GM06990 (cell line): ENCODE data around the gene RNF11.
A peak's percentile ranks its signal among the peaks of the same experiment; 100 is the strongest.

ENCODE experiments used
- DNase-seq: peaks from one replicate; pipeline ENCODE4 v3.0.0-alpha.2; 2011; ENCODE audit not compliant: insufficient read length; ENCODE audit errors: extremely low read depth
- H3K27me3 ChIP-seq: replicated peaks from 2 replicates; pipeline ENCODE4 v1.6.0; 2011; ENCODE audit warnings: low read length; ENCODE audit not compliant: control insufficient read depth, insufficient read depth
- H3K36me3 ChIP-seq: 2 replicates; pipeline ENCODE4 v1.5.1; 2011; ENCODE audit warnings: low read length; ENCODE audit not compliant: control insufficient read depth, insufficient read depth
- H3K4me3 ChIP-seq: replicated peaks from 2 replicates; pipeline ENCODE4 v1.5.1; 2011; ENCODE audit warnings: low read depth, mild to moderate bottlenecking, control low read depth, low read length
- CTCF ChIP-seq: IDR thresholded peaks from 2 replicates; pipeline ENCODE4 v1.5.1; 2011; ENCODE audit warnings: low read length, control low read depth, mild to moderate bottlenecking, inconsistent platforms; ENCODE audit not compliant: insufficient read depth, poor library complexity, severe bottlenecking

RNF11 gene

GRCh38 chr1:51295926-51296325 is 59.9 kb downstream of the RNF11 start:
- no peaks in the 10 kb centered on the region for H3K36me3 ChIP-seq
- DNase-seq, result no peak
- no peak for TF ChIP-seq CTCF
- H3K4me3 ChIP-seq, result no peak overlapping the region
- H3K27me3 ChIP-seq, result no peaks in the 10 kb centered on the region

GRCh38 chr1:51296383-51297357 is 60.6 kb downstream of the RNF11 start:
- H3K4me3 ChIP-seq, result peak overlapping the region; percentile 40
- TF ChIP-seq CTCF, result peak; percentile 98
- H3K27me3 ChIP-seq, result no peaks in the 10 kb centered on the region
- peak; percentile 75 for DNase-seq
- no peaks in the 10 kb centered on the region for H3K36me3 ChIP-seq

- TF ChIP-seq CTCF, result no peak
- Histone ChIP-seq H3K36me3 (no peaks in the 10 kb centered on the region), H3K4me3 (peak overlapping the region; percentile 40; the same call in 1 of the 2 replicates), H3K27me3 (no peaks in the 10 kb centered on the region)
- DNase-seq, result no peak
Observed at GRCh38 chr1:51297401-51298321, 61.6 kb downstream of the RNF11 start.

GRCh38 chr1:51298322-51298705 is 62.2 kb downstream of the RNF11 start:
- no peak for DNase-seq
- no peak for TF ChIP-seq CTCF

GRCh38 chr1:51299185-51299885 is 63.3 kb downstream of the RNF11 start:
- Histone ChIP-seq H3K36me3 (no peaks in the 10 kb centered on the region), H3K4me3 (no peak overlapping the region), H3K27me3 (no peaks in the 10 kb centered on the region)
- TF ChIP-seq CTCF, result no peak
- DNase-seq, result no peak

More at GRCh38 chr1:51298322-51298705, 62.2 kb downstream of the RNF11 start:
- no peaks in the 10 kb centered on the region for H3K27me3 ChIP-seq
- H3K4me3 ChIP-seq, result no peak overlapping the region
- no peaks in the 10 kb centered on the region for H3K36me3 ChIP-seq
